SK-N-SH (cell line): ENCODE data around the gene ITGB3BP. TPM values are rescaled to one million over a fixed set of nuclear protein-coding genes. Genes with fewer than 3 reads are reported as not detected.

Experiments
- CTCF ChIA-PET: fragments of 300-600, 350-600 bp; formaldehyde crosslinking; extraction: SDS; loops from one replicate; lab custom pipeline; 2021; lab: Yijun Ruan, JAX
- POLR2A ChIA-PET: fragments of 350-600 bp; sonication (Branson Sonifier 250); formaldehyde crosslinking; extraction: SDS; loops from one replicate; lab custom pipeline; 2020; ENCODE audit warnings: antibody characterized with exemption, inconsistent platforms; lab: Yijun Ruan, JAX
- DNase-seq: peaks from one replicate; pipeline ENCODE4 v3.0.0; 2012
- H2AFZ ChIP-seq: fragments of 200-600 bp; sonication (generic); 2 replicates; pipeline ENCODE4 v1.8.1; 2016; ENCODE audit warnings: antibody characterized with exemption, mild to moderate bottlenecking, low read depth
- H3F3A ChIP-seq: fragments of 200-600 bp; sonication (generic); replicated peaks from 2 replicates; pipeline ENCODE3; 2016; ENCODE audit warnings: antibody characterized with exemption, mild to moderate bottlenecking; ENCODE audit not compliant: insufficient read depth
- H3K27ac ChIP-seq, 2 experiments: fragments of 200-500 bp in 1 of 2; fragments of 200-600 bp in 1 of 2; sonication (Bioruptor generic) in 1 of 2; sonication (generic), shearing (Covaris generic) in 1 of 2; 2 replicates each; pipeline versions ENCODE4 v1.5.1 to v1.6.1; 2014 to 2016; ENCODE audit warnings: low read depth in 2 of 2, inconsistent platforms in 1 of 2, low read length in 1 of 2, mild to moderate bottlenecking in 1 of 2, mixed read lengths in 1 of 2
- H3K27me3 ChIP-seq: fragments of 200-600 bp; sonication (generic), shearing (Covaris generic); 2 replicates; pipeline ENCODE4 v1.6.1; 2016; ENCODE audit warnings: mixed run types; ENCODE audit not compliant: insufficient read depth
- H3K36me3 ChIP-seq, 2 experiments: fragments of 200-500 bp in 1 of 2; fragments of 200-600 bp in 1 of 2; sonication (Bioruptor generic) in 1 of 2; sonication (generic) in 1 of 2; replicated peaks in 1 of 2; 2 replicates each; pipeline versions ENCODE3 to v1.5.1; 2014 to 2016; ENCODE audit warnings: low read length in 1 of 2, mild to moderate bottlenecking in 1 of 2; ENCODE audit not compliant: insufficient read depth in 2 of 2, control insufficient read depth in 1 of 2
- H3K4me1 ChIP-seq, 2 experiments: fragments of 200-500 bp in 1 of 2; fragments of 200-600 bp in 1 of 2; sonication (Bioruptor generic) in 1 of 2; sonication (generic), shearing (Covaris generic) in 1 of 2; 2 replicates each; pipeline versions ENCODE4 v1.5.1 to v1.6.1; 2014 to 2016; ENCODE audit warnings: low read depth in 1 of 2, low read length in 1 of 2, mixed run types in 1 of 2; ENCODE audit not compliant: insufficient read depth in 2 of 2, control insufficient read depth in 1 of 2
- H3K4me2 ChIP-seq: fragments of 200-600 bp; sonication (generic), shearing (Covaris generic); 2 replicates; pipeline ENCODE4 v1.6.1; 2017; ENCODE audit warnings: mixed run types
- H3K4me3 ChIP-seq, 2 experiments: fragments of 200-500 bp in 1 of 2; fragments of 200-600 bp in 1 of 2; sonication (Bioruptor generic) in 1 of 2; sonication (generic), shearing (Covaris generic) in 1 of 2; 2 replicates each; pipeline versions ENCODE4 v1.5.1 to v1.8.1; 2014 to 2016; ENCODE audit warnings: low read depth in 2 of 2, inconsistent platforms in 1 of 2, low read length in 1 of 2, mild to moderate bottlenecking in 1 of 2, mixed read lengths in 1 of 2, moderate library complexity in 1 of 2
- H3K79me2 ChIP-seq: fragments of 200-600 bp; sonication (generic); 2 replicates; pipeline ENCODE4 v1.8.1; 2017; ENCODE audit warnings: mild to moderate bottlenecking; ENCODE audit not compliant: insufficient read depth
- H3K9ac ChIP-seq: fragments of 200-600 bp; sonication (generic); 2 replicates; pipeline ENCODE4 v1.6.1; 2017; ENCODE audit warnings: mixed run types
- H3K9me2 ChIP-seq: fragments of 200-600 bp; sonication (generic); 2 replicates; pipeline ENCODE4 v1.6.1; 2017; ENCODE audit warnings: mixed run types
- H3K9me3 ChIP-seq: fragments of 200-600 bp; sonication (generic); 2 replicates; pipeline ENCODE4 v1.6.1; 2017; ENCODE audit warnings: mixed run types, mild to moderate bottlenecking, moderate library complexity
- H4K20me1 ChIP-seq: fragments of 200-600 bp; sonication (generic); 2 replicates; pipeline ENCODE4 v1.6.1; 2017; ENCODE audit warnings: mild to moderate bottlenecking, mixed run types; ENCODE audit not compliant: insufficient read depth
- CHD2 ChIP-seq: fragments of 150-350 bp; IDR thresholded peaks from 2 replicates; pipeline ENCODE4 v1.6.1; 2018; ENCODE audit warnings: low read length; ENCODE audit not compliant: partially characterized antibody
- FOXM1 ChIP-seq: IDR thresholded peaks from 2 replicates; pipeline ENCODE4 v1.4.0; 2012; ENCODE audit warnings: low read depth, mild to moderate bottlenecking
- JUND ChIP-seq: IDR thresholded peaks from 2 replicates; pipeline ENCODE4 v1.4.0; 2012
- MEF2A ChIP-seq: IDR thresholded peaks from 2 replicates; pipeline ENCODE4 v1.4.0; 2012; ENCODE audit warnings: low read depth, borderline replicate concordance
- RAD21 ChIP-seq: IDR thresholded peaks from 2 replicates; pipeline ENCODE4 v1.6.1; 2012; ENCODE audit warnings: mild to moderate bottlenecking, low read length
- RCOR1 ChIP-seq: fragments of 150-350 bp; IDR thresholded peaks from 2 replicates; pipeline ENCODE4 v1.6.1; 2017; ENCODE audit warnings: antibody characterized with exemption, low read length
- RXRA ChIP-seq: IDR thresholded peaks from 2 replicates; pipeline ENCODE4 v1.4.0; 2012; ENCODE audit warnings: low read depth, mild to moderate bottlenecking, borderline replicate concordance
- SMC3 ChIP-seq: IDR thresholded peaks from 2 replicates; pipeline ENCODE4 v1.6.1; 2012; ENCODE audit warnings: low read depth, low read length, improper control_type of control experiment
- TCF12 ChIP-seq: IDR thresholded peaks from 2 replicates; pipeline ENCODE4 v1.4.0; 2012
- TEAD4 ChIP-seq: IDR thresholded peaks from 2 replicates; pipeline ENCODE4 v1.4.0; 2012; ENCODE audit warnings: mild to moderate bottlenecking, borderline replicate concordance; ENCODE audit not compliant: insufficient read depth
- YY1 ChIP-seq: IDR thresholded peaks from 2 replicates; pipeline ENCODE4 v1.4.0; 2012; ENCODE audit warnings: low read depth, mild to moderate bottlenecking
- WGBS: methylation state at CpG from one replicate; pipeline ENCODE4 v1.1.6; 2017; ENCODE audit warnings: low lambda C conversion rate; 5-methylcytosine and 5-hydroxymethylcytosine counted together
- polyA plus RNA-seq, 3 experiments: library from polyadenylated mRNA; depleted of rRNA; stranded (reverse); fragments of >200 nt; gene quantifications; 2 replicates each; pipeline ENCODE4 v1.2.3, GENCODE V29; 2012
- TF ChIP-seq, protein P1 (sequence below): IDR thresholded peaks from 2 replicates; pipeline ENCODE4 v1.6.1; 2012; ENCODE audit warnings: mild to moderate bottlenecking, low read depth, low read length, moderate library complexity
- TF ChIP-seq, protein P2 (sequence below): IDR thresholded peaks from 2 replicates; pipeline ENCODE4 v1.4.0; 2012; ENCODE audit warnings: low read depth, borderline replicate concordance

Gene ITGB3BP
- polyA plus RNA-seq, 1 of the 3 experiments (the other 2 are of a cell fraction), result 9.9 TPM

DNA sequence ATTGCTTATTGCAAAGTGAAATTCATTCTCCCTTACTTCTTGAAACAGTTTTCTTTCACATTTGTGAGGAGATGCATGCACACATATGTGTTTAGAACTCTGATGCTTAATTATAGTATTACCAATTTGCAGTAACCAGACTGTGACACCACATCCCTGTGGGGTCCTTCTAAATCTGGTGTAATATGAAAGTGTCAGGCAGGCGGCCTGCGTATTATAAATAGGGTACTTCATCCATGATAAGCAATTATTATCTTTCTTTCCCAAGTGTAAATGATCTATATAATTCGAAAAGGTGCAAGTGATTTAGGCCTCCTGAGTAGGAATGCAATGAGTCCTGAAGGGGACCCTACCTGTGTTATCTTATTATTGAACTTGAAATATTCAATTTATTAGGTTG, 1.2 kb upstream of the ITGB3BP start:
- Histone ChIP-seq H3K27me3 (no peaks in the 10 kb centered on the region), H3K9me2 (no peaks in the 10 kb centered on the region), H3F3A (peaks cover 13% of the 10 kb centered on the region), H3K9ac (peak overlapping the region; percentile 87), H3K4me2 (peak overlapping the region; percentile 92), H3K79me2 (peaks cover 34% of the 10 kb centered on the region), H4K20me1 (no peaks in the 10 kb centered on the region), H3K4me3 (peak overlapping the region; percentile 91 to 94), H3K4me1 (peaks cover 9 to 11% of the 10 kb centered on the region in 2 experiments; a peak in 3 of 4 replicates), H3K27ac (peak overlapping the region; percentile 97 to 99), H3K9me3 (no peaks in the 10 kb centered on the region), H3K36me3 (peaks cover 10 to 24% of the 10 kb centered on the region in 2 experiments), H2AFZ (peak overlapping the region; percentile 91)
- ChIA-PET CTCF (interaction anchor here (0.6 to 1.6 kb wide), 4 partner anchors 13 to 647 kb away, joined by 3 to 7 read pairs (median 4); no protein-coding TSS in a partner anchor), POLR2A (no interaction called here)
- peak; percentile 4 for DNase-seq
- TF ChIP-seq YY1 (no peak), MEF2A (no peak), CHD2 (no peak), JUND (no peak), FOXM1 (no peak), RXRA (no peak), TEAD4 (no peak), RCOR1 (no peak), SMC3 (no peak), RAD21 (no peak), TCF12 (no peak)
- TF ChIP-seq, protein P1, sequence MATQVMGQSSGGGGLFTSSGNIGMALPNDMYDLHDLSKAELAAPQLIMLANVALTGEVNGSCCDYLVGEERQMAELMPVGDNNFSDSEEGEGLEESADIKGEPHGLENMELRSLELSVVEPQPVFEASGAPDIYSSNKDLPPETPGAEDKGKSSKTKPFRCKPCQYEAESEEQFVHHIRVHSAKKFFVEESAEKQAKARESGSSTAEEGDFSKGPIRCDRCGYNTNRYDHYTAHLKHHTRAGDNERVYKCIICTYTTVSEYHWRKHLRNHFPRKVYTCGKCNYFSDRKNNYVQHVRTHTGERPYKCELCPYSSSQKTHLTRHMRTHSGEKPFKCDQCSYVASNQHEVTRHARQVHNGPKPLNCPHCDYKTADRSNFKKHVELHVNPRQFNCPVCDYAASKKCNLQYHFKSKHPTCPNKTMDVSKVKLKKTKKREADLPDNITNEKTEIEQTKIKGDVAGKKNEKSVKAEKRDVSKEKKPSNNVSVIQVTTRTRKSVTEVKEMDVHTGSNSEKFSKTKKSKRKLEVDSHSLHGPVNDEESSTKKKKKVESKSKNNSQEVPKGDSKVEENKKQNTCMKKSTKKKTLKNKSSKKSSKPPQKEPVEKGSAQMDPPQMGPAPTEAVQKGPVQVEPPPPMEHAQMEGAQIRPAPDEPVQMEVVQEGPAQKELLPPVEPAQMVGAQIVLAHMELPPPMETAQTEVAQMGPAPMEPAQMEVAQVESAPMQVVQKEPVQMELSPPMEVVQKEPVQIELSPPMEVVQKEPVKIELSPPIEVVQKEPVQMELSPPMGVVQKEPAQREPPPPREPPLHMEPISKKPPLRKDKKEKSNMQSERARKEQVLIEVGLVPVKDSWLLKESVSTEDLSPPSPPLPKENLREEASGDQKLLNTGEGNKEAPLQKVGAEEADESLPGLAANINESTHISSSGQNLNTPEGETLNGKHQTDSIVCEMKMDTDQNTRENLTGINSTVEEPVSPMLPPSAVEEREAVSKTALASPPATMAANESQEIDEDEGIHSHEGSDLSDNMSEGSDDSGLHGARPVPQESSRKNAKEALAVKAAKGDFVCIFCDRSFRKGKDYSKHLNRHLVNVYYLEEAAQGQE, result no peak
- TF ChIP-seq, protein P2, sequence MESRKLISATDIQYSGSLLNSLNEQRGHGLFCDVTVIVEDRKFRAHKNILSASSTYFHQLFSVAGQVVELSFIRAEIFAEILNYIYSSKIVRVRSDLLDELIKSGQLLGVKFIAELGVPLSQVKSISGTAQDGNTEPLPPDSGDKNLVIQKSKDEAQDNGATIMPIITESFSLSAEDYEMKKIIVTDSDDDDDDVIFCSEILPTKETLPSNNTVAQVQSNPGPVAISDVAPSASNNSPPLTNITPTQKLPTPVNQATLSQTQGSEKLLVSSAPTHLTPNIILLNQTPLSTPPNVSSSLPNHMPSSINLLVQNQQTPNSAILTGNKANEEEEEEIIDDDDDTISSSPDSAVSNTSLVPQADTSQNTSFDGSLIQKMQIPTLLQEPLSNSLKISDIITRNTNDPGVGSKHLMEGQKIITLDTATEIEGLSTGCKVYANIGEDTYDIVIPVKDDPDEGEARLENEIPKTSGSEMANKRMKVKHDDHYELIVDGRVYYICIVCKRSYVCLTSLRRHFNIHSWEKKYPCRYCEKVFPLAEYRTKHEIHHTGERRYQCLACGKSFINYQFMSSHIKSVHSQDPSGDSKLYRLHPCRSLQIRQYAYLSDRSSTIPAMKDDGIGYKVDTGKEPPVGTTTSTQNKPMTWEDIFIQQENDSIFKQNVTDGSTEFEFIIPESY, result no peak
- 27% methylated on average over 3 of the region's 3 CpGs for WGBS
